Stomach (tissue), 9 donors: ENCODE data around the gene SYCP2. TPM values are rescaled to one million over a fixed set of nuclear protein-coding genes. Genes with fewer than 3 reads are reported as not detected.

Experiments
- DNase-seq, 2 donors: peaks; one replicate each; pipeline versions ENCODE4 v3.0.0 to v3.0.0-alpha.2; 2013 to 2019
- H3K27ac ChIP-seq, 5 donors: fragments of 200-600 bp in 4 of 5; sonication (generic) in 4 of 5; one replicate each; pipeline ENCODE4 v1.5.1; 2013 to 2019; ENCODE audit warnings: mild to moderate bottlenecking in 1 of 5, moderate library complexity in 1 of 5
- H3K27me3 ChIP-seq, 3 donors: fragments of 200-600 bp; sonication (generic); one replicate each; pipeline ENCODE4 v1.5.1; 2017 to 2019; ENCODE audit warnings: mixed run types in 1 of 3
- H3K36me3 ChIP-seq, 4 donors: fragments of 200-600 bp; sonication (generic); 1 replicate in 3 of 4; 2 replicates in 1 of 4; pipeline ENCODE4 v1.5.1; 2016 to 2019
- H3K4me1 ChIP-seq, 4 donors: fragments of 200-600 bp; sonication (generic); one replicate each; pipeline ENCODE4 v1.5.1; 2016 to 2019
- H3K4me3 ChIP-seq, 4 donors: fragments of 200-600 bp; sonication (generic) in 3 of 4; one replicate each; pipeline ENCODE4 v1.5.1; 2016 to 2019; ENCODE audit warnings: mild to moderate bottlenecking in 1 of 4
- H3K9me3 ChIP-seq, 4 donors: fragments of 200-600 bp; sonication (generic); one replicate each; pipeline ENCODE4 v1.5.1; 2016 to 2019
- EP300 ChIP-seq: sonication (generic); formaldehyde crosslinking; IDR thresholded peaks from one replicate; pipeline ENCODE4 v1.6.1; 2017; ENCODE audit warnings: antibody characterized with exemption
- POLR2A ChIP-seq, 4 donors: fragments of 450-650 bp; IDR thresholded peaks; one replicate each; pipeline ENCODE4 v1.6.1; 2016; ENCODE audit warnings: antibody characterized with exemption in 4 of 4, control low read depth in 2 of 4, mild to moderate bottlenecking in 1 of 4, moderate library complexity in 1 of 4
- POLR2AphosphoS5 ChIP-seq, 3 donors: sonication (generic); formaldehyde crosslinking; IDR thresholded peaks; one replicate each; pipeline ENCODE4 v1.6.1; 2016; ENCODE audit warnings: antibody characterized with exemption in 3 of 3
- WGBS, 5 donors: extraction: QIAGEN DNeasy Blood & Tissue Kit in 3 of 5; methylation state at CpG; one replicate each; pipeline versions ENCODE4 v1.1.5 to v1.1.7; 2013 to 2018; 5-methylcytosine and 5-hydroxymethylcytosine counted together
- intact Hi-C: fragments of 100-400 bp; cut with DNase I; formaldehyde crosslinking; loops from one replicate; pipeline ENCODE4 v1.15.1; 2023; ENCODE audit warnings: low total_unique reads
- polyA plus RNA-seq, 3 donors: library from polyadenylated mRNA; stranded (reverse); fragments of 200-250 nt; gene quantifications; one replicate each; pipeline ENCODE4 v1.2.3, GENCODE V29; 2013
- total RNA-seq, 5 donors: library from RNA; depleted of rRNA; stranded (reverse); fragments of >200 nt; gene quantifications; one replicate each; pipeline versions ENCODE4 v1.1.0 to v1.2.3, GENCODE V29; 2014 to 2016
- TF ChIP-seq, protein P1 (sequence below), 7 experiments: fragments of 450-650 bp in 4 of 7; fragments of 200-600 bp in 3 of 7; sonication (generic) in 3 of 7; IDR thresholded peaks; one replicate each; pipeline ENCODE4 v1.5.1; 2016 to 2019; ENCODE audit warnings: antibody characterized with exemption in 7 of 7, control low read depth in 2 of 7, mild to moderate bottlenecking in 1 of 7
- donor health status: healthy with polysubstance abuse.
- donor health status: Bipolar disorder and iron deficiency.
- donor health status: healthy.

The SYCP2 gene
- total and polyA plus RNA-seq, 8 donors, result 1.4 to 14.6 (median 6.7) TPM

DNA sequence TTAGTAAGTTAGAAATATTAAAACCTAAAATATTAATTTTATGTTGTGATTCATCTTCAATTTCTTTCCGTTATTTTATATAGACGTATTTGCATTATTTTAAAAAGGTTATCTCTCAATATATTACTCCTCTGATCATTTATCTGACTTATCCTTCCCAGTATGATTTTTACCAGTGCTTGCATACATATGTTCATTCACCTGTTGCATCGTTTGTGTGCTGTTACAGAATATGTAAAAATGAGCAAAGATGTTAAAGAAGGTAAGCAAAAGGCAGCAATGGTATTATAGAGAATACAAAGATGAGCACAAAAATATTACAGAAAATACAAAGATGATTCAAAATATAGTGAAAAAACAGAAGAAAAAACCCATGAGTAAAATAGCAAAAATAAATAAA lies 48.9 kb downstream of the SYCP2 start:
- 80 to 93% (median 88%) methylated on average over 3 of the region's 3 CpGs for WGBS, 5 donors
- Histone ChIP-seq H3K9me3 (no peaks in the 10 kb centered on the region), H3K4me3 (no peak overlapping the region), H3K27me3 (no peaks in the 10 kb centered on the region), H3K36me3 (no peaks in the 10 kb centered on the region), H3K27ac (no peak overlapping the region), H3K4me1 (no peaks in the 10 kb centered on the region)
- intact Hi-C loops, result no loop called here
- TF ChIP-seq EP300 (no peak), POLR2A (IDR thresholded peaks at IDR 0.05) (no peak)
- TF ChIP-seq, protein P1, sequence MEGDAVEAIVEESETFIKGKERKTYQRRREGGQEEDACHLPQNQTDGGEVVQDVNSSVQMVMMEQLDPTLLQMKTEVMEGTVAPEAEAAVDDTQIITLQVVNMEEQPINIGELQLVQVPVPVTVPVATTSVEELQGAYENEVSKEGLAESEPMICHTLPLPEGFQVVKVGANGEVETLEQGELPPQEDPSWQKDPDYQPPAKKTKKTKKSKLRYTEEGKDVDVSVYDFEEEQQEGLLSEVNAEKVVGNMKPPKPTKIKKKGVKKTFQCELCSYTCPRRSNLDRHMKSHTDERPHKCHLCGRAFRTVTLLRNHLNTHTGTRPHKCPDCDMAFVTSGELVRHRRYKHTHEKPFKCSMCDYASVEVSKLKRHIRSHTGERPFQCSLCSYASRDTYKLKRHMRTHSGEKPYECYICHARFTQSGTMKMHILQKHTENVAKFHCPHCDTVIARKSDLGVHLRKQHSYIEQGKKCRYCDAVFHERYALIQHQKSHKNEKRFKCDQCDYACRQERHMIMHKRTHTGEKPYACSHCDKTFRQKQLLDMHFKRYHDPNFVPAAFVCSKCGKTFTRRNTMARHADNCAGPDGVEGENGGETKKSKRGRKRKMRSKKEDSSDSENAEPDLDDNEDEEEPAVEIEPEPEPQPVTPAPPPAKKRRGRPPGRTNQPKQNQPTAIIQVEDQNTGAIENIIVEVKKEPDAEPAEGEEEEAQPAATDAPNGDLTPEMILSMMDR (IDR thresholded peaks at IDR 0.05), result no peak
- no peak for DNase-seq

DNA sequence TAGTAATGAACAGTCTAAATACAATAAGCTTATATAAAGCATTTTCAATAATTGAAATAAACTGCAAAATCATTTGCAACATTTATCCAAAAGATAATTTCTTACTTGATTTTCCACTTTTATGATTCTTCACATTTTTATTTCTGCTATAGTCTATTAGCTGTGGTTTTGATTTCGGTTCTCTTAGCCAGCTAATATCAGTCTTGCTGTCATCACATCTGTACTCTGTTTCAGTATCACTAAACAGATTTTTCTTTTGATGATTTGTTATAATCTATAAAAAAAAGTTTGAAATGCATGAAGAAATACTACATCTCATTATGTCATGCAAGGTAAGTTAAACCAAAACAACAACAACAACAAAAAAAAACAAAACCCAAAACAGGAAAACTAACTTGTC lies 53.2 kb downstream of the SYCP2 start:
- Histone ChIP-seq H3K36me3 (no peaks in the 10 kb centered on the region), H3K9me3 (no peaks in the 10 kb centered on the region), H3K27me3 (no peaks in the 10 kb centered on the region), H3K4me1 (no peaks in the 10 kb centered on the region), H3K4me3 (no peak overlapping the region), H3K27ac (no peak overlapping the region)
- TF ChIP-seq, protein P1 (IDR thresholded peaks at IDR 0.05), result no peak
- no peak for TF ChIP-seq POLR2AphosphoS5 (IDR thresholded peaks at IDR 0.05)
- TF ChIP-seq POLR2A (IDR thresholded peaks at IDR 0.05), result no peak
- no peak for DNase-seq
- 77 to 95% (median 91%) methylated on average over 1 of the region's 1 CpG for WGBS, 5 donors
- intact Hi-C loops, result no loop called here

DNA sequence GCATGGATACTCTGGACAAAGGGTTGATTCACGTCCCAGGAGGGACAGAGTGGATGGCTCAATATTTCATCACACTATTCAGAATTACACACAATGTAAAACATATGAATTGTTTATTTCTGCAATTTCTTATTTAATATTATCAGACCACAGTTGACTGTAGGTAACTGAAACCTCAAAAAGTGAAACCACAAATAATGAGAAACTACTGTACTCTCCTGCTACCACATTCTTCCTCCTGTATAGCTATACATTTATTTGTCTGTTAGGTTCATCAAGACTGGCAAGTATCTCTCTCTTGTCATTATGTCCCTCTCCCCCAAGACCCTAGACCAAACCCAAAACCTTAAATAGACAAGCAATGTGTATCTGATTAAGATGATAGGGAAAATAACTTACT lies 60.0 kb downstream of the SYCP2 start:
- TF ChIP-seq, protein P1 (IDR thresholded peaks at IDR 0.05), result no peak
- TF ChIP-seq POLR2AphosphoS5 (IDR thresholded peaks at IDR 0.05), result no peak
- no peak for TF ChIP-seq POLR2A (IDR thresholded peaks at IDR 0.05)
- no peak for TF ChIP-seq EP300
- H3K4me1 ChIP-seq, result no peaks in the 10 kb centered on the region

DNA sequence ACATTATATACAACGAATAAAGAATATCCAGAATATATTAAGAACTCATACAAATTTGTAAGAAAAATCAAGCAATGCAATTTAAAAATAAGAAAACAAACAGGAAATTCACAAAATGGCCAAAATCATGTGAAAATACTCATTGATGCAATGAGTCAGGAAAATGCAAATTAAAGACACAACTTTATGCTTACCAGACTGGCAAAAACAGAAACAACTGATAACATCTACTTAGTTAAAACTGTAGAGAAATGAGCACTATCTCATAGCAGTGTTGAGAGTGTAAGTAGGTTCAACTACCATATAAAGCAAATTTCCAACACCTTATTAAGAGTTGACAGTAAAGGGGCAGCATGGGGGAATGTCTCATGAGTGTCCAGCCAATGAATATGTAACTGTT lies 62.3 kb downstream of the SYCP2 start:
- DNase-seq, result no peak
- no peak overlapping the region for H3K27ac ChIP-seq
- no peak overlapping the region for H3K4me3 ChIP-seq
- no peaks in the 10 kb centered on the region for H3K4me1 ChIP-seq
- H3K36me3 ChIP-seq, result no peaks in the 10 kb centered on the region
- intact Hi-C loops, result no loop called here
- H3K9me3 ChIP-seq, result no peaks in the 10 kb centered on the region
- WGBS, 5 donors, result 80 to 89% (median 87%) methylated on average over 1 of the region's 1 CpG
- H3K27me3 ChIP-seq, result no peaks in the 10 kb centered on the region
- no peak for TF ChIP-seq EP300
- TF ChIP-seq POLR2AphosphoS5 (IDR thresholded peaks at IDR 0.05), result no peak
- TF ChIP-seq, protein P1 (IDR thresholded peaks at IDR 0.05), result no peak
- TF ChIP-seq POLR2A (IDR thresholded peaks at IDR 0.05), result no peak

More for the DNA sequence above, 60.0 kb downstream of the SYCP2 start:
- H3K27me3 ChIP-seq, result no peaks in the 10 kb centered on the region
- no peak for DNase-seq
- WGBS, 5 donors, result 75 to 93% (median 90%) methylated on average over 1 of the region's 1 CpG
- no peaks in the 10 kb centered on the region for H3K36me3 ChIP-seq
- no peaks in the 10 kb centered on the region for H3K9me3 ChIP-seq
- H3K4me3 ChIP-seq, result no peak overlapping the region
- intact Hi-C loops, result no loop called here
- H3K27ac ChIP-seq, result no peak overlapping the region
